GM21447 (cell line): ENCODE results near the gene QSOX2.

Experiments used
- ATAC-seq: cut with Tn5 transposase; IDR thresholded peaks from one replicate; pipeline ENCODE4 v1.9.1; 2021; ENCODE audit not compliant: unreplicated experiment

The QSOX2 gene

GRCh38 chr9:136265561-136266355 lies 20.1 kb upstream of the QSOX2 start:
- ATAC-seq = no peak

DNA sequence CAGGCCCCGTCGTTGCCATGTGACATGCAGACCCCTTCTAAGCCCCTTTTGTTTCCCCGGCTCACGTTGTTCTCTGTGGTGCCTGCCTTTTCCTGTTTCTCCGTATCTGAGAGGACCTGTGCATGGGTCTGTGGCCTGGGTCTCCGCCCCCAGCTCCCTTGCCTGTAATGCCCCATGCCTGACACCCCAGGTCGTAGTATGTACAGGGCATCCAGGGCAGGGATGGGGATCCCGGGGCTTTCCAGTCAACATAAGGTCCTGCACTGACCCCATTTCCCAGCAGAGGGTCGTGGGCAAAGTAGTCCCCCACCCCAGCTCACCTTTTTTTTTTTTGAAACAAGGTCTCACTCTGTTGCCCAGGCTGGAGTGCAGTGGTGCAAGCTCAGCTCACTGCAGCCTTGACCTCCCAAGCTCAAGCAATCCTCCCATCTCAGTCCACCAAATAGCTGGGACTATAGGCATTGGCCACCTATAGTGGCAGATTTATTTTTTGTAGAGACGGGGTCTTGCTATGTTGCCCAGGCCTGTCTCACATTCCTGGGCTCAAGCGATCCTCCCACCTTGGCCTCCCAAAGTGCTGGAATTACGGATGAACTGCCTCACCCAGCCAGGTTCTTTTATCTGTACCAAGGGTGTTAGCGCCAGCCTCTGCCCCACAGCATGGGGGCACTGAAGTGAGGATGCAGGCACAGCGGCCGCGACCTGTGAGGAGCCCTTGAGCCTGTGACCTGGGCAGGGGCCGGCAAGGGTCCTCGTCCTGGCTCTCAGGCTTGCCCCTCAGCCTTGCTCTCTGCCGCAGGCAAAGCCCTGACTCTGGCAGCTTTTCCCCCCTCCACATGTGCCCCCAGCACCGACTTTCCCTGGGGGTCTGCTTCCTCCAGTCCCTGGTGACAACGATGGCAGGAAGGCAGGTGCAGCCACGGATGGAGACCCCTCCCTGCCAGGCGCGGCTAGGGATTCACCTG lies 19.1 kb upstream of the QSOX2 start:
- ATAC-seq = no peak

DNA sequence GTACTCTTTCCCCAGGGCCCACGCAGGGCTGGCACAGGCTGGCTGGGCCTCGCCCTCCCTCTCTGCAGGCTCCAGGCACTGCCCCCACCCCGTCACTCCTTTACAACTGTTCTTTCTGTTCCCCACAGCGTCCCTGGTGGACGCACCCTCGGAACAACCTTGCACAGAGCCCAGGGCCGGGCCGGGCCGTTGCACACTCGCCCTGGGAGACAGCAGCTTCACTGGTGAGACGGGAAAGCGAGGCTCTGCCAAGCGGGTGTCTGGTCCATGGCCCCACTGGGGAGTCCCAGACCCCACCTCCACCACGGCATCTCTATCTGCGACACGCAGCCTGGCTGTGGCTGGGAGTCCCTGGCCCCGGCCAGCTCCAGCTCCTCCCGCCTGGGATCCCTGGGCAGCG lies 18.4 kb upstream of the QSOX2 start:
- no peak for ATAC-seq

- ATAC-seq = no peak
Observed at GRCh38 chr9:136262671-136263178, 17.1 kb upstream of the QSOX2 start.

GRCh38 chr9:136261686-136262430 lies 16.2 kb upstream of the QSOX2 start:
- no peak for ATAC-seq

GRCh38 chr9:136260936-136261472 lies 15.4 kb upstream of the QSOX2 start:
- no peak for ATAC-seq

- no peak for ATAC-seq
Observed at GRCh38 chr9:136260521-136260920, 14.9 kb upstream of the QSOX2 start.

DNA sequence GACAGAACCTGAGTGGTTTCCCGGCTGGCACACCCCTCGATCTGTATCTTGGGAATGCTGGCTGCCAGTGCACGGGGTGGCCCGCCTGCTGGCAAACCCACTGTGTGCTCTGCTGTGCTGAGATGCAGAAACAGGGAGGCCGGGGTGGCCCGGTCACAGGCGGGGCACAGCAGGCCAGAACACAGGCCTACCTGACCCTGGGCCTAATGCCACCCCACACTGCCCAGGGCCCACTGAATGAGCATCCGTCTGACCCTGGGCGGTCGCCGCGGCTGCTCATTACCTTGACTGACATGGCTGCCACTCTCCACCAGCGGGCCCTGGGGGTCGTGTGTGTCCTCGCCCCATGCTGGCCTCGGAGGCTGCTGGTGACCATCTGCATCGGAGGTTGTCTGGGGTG lies 14.2 kb upstream of the QSOX2 start:
- no peak for ATAC-seq

GRCh38 chr9:136259517-136259813 lies 13.9 kb upstream of the QSOX2 start:
- no peak for ATAC-seq

GRCh38 chr9:136258786-136259516 lies 13.3 kb upstream of the QSOX2 start:
- ATAC-seq = no peak

DNA sequence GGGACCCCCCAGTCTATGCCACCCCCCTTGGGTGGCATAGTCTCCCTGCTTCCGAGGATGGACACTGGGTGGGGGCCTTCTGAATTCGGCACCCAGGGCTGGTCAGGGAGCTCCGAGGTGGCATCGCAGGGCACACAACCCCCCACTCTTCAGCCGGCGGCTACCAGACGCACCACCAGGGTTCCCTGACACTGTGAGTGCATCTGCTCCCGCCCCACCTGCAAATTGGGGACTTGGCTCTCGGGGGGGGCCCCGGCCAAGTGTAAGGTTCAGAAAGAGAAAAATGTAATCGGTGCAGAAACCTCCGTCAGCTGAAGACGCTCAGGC lies 12.7 kb upstream of the QSOX2 start:
- no peak for ATAC-seq

DNA sequence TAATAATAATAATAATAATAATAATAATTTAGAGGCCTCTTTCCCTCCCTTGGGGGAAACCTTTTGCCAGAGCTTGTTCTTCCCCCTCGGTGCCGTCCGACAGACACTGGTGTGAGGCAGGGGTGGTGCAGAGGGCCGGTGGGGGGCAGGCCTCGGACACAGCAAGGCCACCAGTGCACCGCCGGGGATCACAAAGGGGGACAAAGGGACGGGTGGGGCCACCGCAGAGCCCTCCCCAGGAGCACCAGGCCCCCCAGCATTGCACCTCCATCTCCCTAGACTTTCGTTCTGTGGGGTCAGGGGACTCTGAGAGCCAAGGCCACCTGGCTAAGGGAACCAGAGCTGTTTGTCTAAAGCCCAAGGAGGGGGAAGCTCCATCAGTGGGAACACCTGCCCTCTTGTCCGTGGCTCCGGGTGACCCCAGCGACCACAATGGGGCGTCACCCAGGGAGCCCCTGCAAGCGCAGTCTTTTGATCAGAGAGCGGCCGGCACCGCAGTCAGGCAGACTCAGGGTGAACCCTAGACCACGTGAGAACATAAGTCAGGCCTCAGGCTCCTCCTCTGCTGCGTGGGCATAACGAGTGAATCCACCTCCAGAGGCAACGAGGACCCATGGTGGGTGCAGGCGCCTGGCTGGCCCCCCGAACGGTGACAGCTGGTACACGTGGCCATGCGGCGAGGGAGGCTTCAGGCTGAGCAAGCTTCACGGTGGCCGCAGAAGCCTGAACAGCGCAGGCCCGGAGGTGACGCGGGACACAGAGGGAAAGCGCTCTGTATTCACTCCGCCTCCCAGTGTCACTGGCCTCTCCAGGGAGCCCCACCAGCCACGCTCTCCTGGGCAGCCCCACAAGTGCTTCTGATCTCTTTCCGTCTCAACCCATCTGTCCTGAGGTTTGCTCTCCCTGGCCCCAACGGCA lies 12.0 kb upstream of the QSOX2 start:
- no peak for ATAC-seq

DNA sequence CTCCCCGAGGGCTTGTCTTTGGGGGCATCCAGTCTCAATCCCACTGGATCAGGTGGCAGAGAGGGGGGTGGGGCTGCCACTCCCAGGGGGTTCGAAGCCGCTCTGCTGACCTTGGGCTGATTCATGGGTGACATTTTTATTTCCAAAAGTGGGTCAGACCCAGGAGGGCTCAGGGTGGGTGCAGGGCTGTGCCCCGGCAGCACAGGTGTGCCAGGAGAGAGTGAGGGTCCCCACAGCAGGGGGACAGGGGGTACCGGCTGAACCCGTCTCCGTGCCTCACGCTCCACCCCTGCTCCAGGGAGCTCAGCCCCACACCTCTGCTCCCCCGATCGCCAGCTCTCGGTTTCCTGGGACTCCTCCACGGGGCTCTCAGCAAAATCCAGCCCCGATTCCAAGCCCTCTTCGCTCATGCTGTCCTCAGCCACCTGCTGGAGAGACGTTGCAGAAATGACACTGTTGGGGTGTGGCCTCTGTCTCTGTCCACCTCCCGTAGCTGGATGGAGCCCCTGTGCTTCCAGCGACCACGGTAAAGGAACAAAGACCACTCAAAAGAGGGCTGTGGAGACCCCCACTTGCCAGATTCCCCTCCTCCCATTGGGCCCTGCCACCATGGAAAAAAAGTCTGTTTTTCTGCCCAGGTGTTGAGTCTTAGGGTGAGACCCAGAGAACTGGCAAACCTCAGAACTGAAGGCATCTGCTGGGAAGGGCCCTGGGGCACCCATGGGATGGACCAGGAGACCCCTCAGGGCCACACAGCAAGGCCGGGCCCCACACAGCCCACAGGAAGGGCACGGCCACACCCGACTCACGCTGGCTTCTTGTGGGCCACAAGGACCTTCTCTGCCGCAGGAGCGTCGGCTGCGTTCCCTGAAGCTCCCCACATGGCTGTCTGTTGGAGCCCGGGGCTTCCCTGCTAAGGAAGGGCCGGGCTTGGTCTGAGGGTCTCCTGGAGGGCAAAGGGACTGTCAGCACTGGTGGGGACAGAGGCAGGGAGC lies 10.6 kb upstream of the QSOX2 start:
- no peak for ATAC-seq

- no peak for ATAC-seq
Observed at GRCh38 chr9:136255166-136255538, 9.5 kb upstream of the QSOX2 start.

GRCh38 chr9:136254381-136255165 lies 9.0 kb upstream of the QSOX2 start:
- no peak for ATAC-seq

DNA sequence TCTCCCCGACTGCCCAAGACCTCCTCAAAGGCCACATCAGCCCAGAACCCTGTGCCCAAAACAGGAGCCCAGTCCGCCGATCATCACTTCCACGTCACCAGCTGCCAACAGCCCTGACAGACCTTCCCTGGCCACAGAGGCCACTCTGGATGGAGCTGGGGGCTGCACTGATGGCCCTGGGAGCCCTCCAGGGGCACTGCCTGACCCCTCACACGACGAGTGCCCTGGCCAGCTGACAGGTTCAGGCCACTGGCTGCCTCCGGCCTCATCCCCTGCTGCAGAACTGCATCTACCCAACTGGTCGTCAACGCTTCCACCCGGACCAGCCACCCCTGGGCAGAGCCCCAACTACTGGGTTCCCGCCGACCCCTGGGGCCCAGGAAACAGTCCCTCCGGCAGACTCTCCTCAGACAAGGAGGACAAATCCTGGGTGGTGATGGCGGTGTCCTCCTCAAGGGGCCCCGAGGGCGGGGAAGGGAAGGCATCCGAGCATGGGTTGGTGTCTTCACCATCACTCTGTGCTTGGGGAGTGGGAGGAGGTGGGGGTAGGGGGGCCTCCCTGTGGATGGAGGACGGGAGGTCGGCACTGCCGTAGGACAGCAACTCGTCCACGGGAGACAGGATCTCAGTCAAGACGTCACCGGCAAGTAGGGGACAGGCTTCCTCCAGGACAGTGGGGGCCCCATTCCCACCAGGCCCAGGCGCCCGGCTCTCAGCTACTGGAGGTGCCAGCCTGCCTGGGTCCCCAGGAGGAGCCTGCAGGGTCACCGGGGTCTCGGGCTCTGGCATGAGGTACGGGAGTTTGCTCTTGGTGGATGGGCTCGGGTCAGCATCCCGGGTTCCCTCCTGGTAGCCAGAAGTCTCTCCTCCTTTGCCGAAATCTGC lies 7.9 kb upstream of the QSOX2 start:
- no peak for ATAC-seq

DNA sequence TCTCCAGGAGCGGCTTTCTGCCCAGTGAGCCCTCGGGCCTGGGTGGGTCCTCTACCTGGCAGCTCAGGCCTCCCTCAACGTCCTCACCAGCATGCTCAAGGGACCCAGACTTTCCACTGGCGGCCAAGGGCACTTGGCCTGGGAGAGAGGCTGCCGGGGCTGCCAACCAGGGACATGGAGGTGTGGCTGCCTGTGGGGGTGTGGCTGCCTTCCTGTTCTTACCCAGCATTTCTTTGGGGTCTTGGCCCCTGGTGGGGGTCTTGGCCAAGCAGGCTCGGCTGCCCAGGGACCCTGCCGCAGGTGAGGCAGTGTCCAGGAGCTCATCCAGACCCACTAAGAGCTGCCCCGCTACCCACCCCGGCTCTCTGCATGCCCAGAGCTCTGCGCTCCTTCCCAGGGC lies 7.2 kb upstream of the QSOX2 start:
- no peak for ATAC-seq
